ENCODE data around the gene PCBD1.
"Not testable (repeated sequence)": the region's sequence is repeated elsewhere in the genome, so short reads cannot be mapped to it uniquely, and the experiment has no call there.

PCBD1 gene

GRCh38 chr10:70879207-70879606 lies 9.2 kb downstream of the PCBD1 start:
- no peak for DNase-seq

- no peak for DNase-seq
These were observed 14.3 kb downstream of the PCBD1 start for GRCh38 chr10:70874061-70874460.

DNA sequence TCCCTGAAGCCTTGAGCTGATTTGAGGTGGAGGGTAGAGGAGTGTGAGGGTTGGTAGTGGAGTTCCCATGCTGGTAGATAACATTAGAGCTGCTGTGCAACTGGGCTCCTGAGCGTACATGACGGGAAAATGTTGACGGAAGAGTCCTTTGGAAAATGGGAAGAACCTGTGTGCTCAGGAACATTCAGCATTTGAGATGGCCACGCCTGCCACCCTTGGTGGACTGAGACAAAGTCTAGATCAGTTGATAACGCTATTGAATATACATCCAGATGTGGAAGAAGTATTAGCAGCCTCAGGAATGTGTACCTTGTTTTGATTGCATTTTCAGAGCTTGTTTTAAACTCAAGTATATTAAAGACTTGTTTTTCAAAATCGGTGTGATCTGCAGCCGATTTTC lies 16.1 kb downstream of the PCBD1 start:
- no peak for DNase-seq

DNA sequence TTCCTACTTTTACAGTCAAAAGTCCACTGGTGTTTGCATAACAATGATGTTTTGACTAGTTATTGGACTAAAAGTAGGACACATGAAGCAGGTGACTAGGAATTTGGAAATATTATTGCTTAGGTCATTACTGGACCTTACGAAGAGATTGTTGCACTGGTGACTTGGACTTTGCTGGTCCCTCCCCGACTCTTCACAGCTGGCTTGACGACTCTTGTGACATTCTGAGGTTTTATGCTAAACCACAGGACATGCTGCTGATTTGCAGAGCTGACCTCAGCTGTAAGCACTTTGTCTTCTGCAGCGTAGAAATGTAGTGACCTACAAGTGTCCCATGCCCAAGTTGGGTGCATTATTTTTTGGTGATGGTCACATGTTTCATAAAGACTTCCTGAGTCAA lies 21.9 kb downstream of the PCBD1 start:
- DNase-seq = no peak

- DNase-seq = no peak
These were observed 23.4 kb downstream of the PCBD1 start for GRCh38 chr10:70864935-70865334.

GRCh38 chr10:70863470-70864160 lies 24.8 kb downstream of the PCBD1 start:
- no peak for DNase-seq

DNA sequence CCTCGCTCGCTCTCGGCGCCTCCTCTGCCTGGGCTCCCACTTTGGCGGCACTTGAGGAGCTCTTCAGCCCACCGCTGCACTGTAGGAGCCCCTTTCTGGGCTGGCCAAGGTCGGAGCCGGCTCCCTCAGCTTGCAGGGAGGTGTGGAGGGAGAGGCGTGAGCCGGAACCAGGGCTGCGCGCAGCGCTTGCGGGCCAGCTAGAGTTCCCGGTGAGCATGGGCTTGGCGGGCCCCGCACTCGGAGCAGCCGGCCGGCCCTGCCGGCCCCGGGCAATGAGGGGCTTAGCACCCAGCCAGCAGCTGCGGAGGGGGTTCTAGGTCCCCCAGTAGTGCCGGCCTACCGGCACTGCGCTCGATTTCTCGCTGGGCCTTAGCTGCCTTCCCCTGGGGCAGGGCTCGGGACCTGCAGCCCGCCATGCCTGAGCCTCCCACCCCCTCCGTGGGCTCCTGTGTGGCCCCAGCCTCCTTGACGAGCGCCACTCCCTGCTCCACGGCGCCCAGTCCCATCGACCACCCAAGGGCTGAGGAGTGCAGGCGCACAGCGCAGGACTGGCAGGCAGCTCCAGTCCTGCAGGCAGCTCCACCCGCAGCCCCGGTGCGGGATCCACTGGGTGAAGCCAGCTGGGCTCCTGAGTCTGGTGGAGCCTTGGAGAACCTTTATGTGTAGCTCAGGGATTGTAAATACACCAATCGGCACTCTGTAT lies 26.7 kb downstream of the PCBD1 start:
- not testable (repeated sequence) for DNase-seq

DNA sequence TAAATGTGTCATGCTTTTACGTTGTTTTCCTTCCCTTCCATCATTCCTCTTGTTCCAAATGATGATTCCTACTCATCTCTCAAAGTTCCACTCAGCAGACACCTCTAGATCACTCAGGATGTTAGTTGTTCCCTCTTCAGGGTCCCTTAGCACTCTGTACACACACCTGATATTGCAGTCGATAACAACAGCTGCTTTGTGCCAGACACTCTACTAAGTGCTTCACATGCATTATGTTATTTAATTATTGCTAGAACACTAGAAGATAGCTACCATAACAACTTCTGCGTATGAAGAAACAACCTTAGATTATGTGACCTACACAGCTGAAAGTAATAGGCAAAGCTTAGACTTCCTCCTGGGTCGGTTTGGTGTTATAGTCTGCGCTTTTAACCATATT lies 29.6 kb downstream of the PCBD1 start:
- DNase-seq = no peak

DNA sequence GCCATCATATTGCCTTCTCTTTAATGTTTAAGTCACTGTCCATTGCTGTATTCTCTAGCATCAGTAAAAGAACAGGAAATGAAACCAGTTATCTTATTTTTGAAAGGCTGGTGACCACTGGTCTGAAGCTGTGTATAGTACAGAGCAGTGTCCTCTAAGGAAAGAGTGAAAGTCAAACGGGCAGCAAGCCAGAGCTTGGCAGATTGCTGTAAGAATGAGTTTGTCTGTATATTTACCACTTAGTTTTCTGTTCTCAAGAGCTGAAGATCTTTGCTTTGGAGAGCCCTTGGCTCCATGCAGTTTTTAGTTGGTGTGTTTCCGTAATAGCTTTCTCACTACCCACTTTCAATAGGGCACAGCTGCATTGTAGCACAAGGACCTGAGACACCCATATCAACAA lies 31.9 kb downstream of the PCBD1 start:
- DNase-seq = no peak

GRCh38 chr10:70853457-70853856 lies 34.9 kb downstream of the PCBD1 start:
- no peak for DNase-seq

DNA sequence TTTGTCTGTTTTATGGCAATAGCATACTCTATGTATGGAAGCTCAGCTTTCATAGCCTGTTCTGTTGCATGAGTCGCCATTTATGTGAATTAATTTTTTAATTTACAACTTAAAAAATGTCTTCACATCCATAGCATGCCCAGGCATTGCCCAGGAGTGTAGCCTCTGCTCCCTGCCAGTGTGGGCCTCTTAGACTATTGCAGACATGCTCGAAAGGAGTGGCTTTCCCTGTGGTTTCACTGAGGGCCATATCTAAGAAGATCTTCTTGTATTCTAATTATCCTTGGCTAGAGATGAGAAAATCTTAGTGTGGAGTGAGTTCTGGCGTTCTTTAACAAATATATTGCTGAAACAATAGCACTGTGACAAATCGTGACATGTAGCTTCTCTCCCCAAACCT lies 35.3 kb downstream of the PCBD1 start:
- DNase-seq = no peak

- no peak for DNase-seq
These were observed 36.5 kb downstream of the PCBD1 start for GRCh38 chr10:70851597-70852475.

- DNase-seq = no peak
These were observed 38.3 kb downstream of the PCBD1 start for GRCh38 chr10:70850097-70850496.

GRCh38 chr10:70849582-70850016 lies 38.8 kb downstream of the PCBD1 start:
- DNase-seq = no peak

GRCh38 chr10:70847659-70848360 lies 40.6 kb downstream of the PCBD1 start:
- no peak for DNase-seq

DNA sequence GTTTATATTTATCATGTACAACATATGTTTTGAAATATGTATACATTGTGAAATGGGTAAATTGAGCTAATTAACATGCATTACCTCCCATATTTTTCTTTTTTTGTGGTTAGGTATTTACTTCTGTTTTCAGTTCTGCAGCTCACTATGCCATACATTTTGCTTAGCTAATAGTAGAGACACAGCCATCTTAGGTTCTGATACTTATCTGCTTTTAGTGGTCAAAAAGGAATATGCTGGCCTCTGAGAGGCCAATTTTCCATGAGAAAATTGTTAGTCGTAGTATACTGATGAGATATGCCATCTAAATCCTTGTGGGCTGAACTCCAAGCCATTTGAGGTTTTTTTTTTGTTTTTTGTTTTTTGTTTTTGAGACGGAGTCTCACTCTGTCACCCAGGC lies 41.6 kb downstream of the PCBD1 start:
- DNase-seq = no peak

GRCh38 chr10:70845816-70846215 lies 42.5 kb downstream of the PCBD1 start:
- DNase-seq = no peak

GRCh38 chr10:70845256-70845655 lies 43.1 kb downstream of the PCBD1 start:
- DNase-seq = no peak

DNA sequence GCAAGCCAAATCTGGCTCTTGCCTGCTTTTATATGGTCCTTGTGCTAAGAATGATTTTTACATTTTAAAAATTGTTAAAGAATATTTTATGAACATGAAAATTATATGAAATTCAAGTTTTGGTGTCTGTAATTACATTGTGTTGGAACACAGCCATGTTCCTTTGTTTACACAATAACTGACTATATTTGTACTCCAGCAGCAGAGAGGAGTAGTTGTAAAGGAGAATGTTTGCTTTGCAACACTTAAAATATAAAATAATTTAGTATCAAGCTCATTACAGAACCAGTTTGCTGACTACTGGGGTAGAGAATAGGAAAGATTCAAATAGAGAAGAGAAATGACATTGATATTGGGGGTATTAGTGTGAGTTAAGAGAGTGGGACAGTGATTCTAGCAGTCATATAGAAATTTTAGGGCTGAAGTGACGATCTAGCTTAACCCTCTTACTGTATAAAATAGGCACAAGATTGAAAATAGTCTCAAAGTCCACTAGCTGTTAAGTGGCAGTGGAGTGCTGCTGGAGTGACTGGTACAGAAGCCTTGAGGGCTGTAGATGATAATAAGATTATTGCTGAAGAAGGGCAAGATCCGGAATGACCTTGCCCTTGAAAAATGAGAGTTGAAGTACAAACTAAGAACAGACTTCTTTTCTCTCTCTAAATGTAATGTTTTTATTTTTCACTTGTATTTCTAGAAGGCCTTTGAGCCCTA lies 44.4 kb downstream of the PCBD1 start:
- no peak for DNase-seq

DNA sequence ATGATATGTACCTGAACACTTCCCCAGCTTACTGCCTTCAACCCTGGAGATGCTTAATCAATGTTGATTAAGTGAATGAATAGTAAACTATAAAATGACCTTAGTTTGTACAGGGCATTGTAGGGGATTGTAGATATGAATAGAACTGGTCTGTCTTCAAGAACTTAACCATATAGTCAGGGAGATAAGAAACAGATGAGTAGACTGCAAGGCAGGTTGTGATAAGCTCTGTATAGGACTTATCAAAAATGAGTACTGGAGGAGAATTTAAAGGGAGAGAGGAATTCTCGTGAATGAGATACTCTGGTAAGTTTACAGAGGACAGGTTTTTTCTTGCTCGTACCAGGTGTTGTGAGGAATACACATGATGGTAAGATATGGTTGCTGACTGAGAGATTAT lies 45.0 kb downstream of the PCBD1 start:
- no peak for DNase-seq

GRCh38 chr10:70840836-70841235 lies 47.5 kb downstream of the PCBD1 start:
- DNase-seq = no peak
